Measurements from ENCODE around the gene VPS52.
A peak's percentile ranks its signal among the peaks of the same experiment; 100 is the strongest.
"Not testable (repeated sequence)": the region's sequence is repeated elsewhere in the genome, so short reads cannot be mapped to it uniquely, and the experiment has no call there.

The VPS52 gene

DNA sequence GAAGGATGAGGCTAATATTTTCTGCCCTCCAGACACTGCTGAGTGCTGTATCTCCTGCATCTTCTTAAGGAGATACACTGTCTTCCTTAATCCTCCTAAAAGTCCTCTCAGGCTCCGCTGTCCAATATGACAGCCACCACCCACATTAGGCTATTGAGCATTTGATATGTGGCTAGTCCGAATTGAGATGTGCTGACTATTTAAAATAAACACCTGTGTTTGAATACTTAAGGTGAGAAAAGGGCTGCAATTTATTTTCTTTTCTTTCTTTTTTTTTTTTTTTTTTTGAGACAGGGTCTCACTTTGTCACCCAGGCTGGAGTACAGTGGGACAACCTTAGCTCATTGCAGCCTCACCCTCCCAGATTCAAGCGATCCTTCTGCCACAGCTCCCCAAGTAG, 30.2 kb upstream of the VPS52 start:
- no peak for DNase-seq (ENCODE audit: low spot score)

DNA sequence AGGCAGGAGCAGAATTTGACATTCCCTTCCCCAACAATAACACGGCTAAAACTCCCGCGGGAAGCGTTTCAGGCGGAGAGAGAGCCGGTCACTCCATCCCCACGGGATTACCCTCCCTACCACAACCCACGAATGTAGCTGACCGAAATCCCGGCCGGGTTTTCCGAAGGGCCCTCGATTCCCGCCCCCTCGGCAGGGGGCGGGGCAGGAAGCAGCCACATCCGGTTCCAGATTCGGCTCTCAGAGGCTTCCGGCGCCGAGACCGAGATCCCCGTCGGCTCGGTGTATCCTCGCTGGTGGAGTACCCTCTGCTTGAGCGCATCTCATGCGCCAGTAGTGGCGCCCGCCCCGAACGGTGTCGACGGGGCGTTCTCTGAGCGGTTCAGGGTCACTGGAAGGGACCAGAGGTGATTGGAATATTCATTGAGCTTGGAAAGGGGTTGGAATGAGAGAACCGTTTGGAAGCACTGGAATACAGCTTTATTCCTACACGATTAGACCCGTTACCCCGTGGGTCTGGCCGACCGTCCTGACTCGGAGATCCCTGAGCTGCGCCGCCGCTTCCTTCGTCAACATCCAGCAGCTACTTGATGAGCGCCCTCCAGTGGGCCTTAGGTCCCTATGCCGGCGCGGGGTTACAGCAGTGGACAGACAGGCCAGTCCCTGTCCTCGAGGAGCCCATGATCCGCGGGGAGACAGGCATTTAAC, 27.7 kb upstream of the VPS52 start:
- DNase-seq (ENCODE audit: low spot score), result peak; percentile 95

DNA sequence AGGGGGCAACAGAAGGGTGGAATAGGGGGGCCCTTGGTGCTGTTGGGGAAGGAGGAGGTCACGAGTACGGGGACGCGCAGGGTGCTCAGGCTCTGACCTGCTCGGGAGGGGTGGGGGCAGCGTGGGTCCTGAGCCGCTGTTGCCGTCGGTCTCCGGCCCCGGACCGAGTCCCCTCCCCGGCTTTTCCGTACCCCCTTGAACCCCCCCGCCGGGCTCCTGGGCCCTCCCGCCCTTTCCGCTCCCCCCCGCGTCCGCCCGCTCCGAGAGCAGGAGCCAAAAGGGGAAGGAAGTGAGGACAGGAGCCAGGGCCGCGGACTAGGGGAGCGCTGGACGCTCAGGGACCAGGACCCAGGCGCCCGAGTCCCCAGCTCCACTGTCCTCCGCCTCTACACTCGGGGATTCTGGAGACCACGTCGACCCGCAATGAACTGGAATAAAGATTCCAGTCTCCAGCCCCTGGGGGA, 27.1 kb upstream of the VPS52 start, which contains the start of gene RGL2:
TSS of gene RGL2 (minus strand) at position 170 of the 464 bp plus-strand sequence. CDS start 332 bp downstream, outside the sequence.
- DNase-seq (ENCODE audit: low spot score), result peak; percentile 68

GRCh38 chr6:33297956-33298772, 26.5 kb upstream of the VPS52 start:
- DNase-seq (ENCODE audit: low spot score), result peak; percentile 89

- DNase-seq (ENCODE audit: low spot score), result no peak
These were observed 25.8 kb upstream of the VPS52 start for GRCh38 chr6:33297406-33297955.

DNA sequence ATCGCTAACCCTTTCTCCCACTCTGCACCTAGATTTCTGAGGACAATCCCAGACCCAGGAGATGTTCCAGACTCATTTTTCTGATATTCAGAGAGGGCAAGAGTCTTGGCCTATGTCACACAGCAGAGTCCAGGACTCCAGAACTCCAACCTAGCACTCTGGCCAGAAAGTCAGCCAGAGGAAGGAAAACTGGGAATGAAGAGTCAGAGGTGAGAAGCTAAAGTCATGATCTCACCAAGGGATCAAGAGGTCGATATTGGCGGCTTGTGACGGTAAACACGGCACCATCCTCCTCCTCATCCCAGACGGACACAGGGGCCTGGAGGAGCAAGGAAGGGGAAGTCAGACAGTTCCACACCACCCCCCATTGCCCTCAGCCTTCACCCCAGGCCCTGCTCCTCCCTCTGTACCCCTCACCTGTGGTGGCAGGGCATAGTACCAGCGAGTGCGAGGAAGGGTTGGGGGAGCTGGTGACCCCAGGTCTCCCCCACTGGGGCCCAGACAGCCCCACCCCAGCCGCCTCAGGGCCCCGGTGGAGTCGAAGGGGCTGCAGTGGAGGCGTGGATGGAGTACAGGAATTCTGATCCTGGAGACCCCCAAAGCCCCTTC, 25.2 kb upstream of the VPS52 start:
- DNase-seq (ENCODE audit: low spot score), result no peak

GRCh38 chr6:33295621-33296369, 24.1 kb upstream of the VPS52 start:
- DNase-seq (ENCODE audit: low spot score), result no peak

GRCh38 chr6:33294086-33294823, 22.6 kb upstream of the VPS52 start:
- no peak for DNase-seq (ENCODE audit: low spot score)

GRCh38 chr6:33292996-33293682, 21.5 kb upstream of the VPS52 start:
- no peak for DNase-seq (ENCODE audit: low spot score)

GRCh38 chr6:33290459-33290858, 18.8 kb upstream of the VPS52 start:
- no peak for DNase-seq (ENCODE audit: low spot score)

- DNase-seq (ENCODE audit: low spot score), result no peak
These were observed 18.2 kb upstream of the VPS52 start for GRCh38 chr6:33289784-33290315.

DNA sequence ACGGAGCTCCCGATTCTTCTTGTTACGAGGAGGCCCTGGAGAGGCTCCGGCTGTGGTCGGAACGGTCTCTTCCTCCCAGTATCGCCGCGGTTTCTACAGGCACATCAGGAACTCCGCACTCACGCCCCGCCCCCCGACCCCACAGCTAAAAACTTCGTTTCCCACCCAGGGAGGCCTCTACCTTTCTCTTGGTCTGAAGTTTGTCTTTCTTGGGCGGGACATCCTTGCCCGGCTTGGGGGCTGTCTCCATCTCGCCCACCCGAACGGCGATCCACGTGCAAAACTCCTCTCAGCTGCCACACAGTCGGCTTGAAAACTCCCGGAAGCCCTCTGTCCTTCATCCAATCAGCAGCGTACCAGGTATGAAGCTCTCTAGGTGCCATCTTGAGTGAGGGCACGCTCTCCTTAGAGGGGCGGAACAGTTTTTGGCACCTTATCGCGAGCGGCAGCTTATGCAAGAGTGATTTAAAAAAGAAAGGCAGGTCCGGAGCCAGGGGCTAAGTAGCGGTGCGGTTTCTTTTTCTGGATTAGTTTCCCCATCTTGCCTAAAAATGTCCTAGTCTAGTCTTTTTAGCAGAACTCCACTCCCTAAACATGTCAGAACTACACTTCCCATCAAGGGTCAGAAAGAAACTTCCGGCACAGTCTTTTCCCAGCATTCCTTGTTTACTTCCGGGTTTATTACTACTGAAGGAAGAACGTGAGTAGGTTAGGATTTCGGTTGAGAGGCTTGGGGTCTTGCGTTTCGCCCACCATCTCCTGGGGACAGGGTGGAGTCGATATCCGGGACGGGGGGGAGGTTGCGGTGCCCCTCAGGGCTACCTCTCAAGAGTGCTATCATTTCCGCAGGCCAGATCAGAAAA, 17.5 kb upstream of the VPS52 start, which contains the start of the genes PFDN6 and WDR46:
TSS of gene PFDN6 (plus strand) at position 681 of the 863 bp plus-strand sequence. CDS start 256 bp downstream, outside the sequence.
TSS of gene WDR46 (minus strand) at position 319 of the 863 bp plus-strand sequence. CDS start at position 250, 69 bp downstream.
- peak; percentile 94 for DNase-seq (ENCODE audit: low spot score)

- DNase-seq (ENCODE audit: low spot score), result no peak
These were observed 16.7 kb upstream of the VPS52 start for GRCh38 chr6:33288141-33288920.

GRCh38 chr6:33286946-33287914, 15.6 kb upstream of the VPS52 start:
- DNase-seq (ENCODE audit: low spot score), result no peak

DNA sequence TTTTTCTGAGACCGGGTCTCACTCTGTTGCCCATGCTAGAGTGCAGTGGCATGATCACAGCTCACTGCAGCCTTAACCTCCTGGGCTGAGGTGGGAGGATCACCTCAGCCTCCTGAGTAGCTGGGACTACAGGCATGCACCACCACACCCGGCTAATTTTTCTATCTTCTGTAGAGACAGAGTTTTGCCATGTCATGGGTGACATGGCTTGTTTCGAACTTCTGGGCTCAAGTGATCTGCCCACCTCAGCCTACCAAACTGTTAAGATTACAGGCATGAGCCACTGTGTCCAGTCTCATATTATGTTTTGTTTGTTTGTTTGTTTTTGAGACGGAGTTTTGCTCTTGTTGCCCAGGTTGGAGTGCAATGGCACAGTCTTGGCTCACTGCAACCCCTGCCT, 13.5 kb upstream of the VPS52 start:
- not testable (repeated sequence) for DNase-seq (ENCODE audit: low spot score)

DNA sequence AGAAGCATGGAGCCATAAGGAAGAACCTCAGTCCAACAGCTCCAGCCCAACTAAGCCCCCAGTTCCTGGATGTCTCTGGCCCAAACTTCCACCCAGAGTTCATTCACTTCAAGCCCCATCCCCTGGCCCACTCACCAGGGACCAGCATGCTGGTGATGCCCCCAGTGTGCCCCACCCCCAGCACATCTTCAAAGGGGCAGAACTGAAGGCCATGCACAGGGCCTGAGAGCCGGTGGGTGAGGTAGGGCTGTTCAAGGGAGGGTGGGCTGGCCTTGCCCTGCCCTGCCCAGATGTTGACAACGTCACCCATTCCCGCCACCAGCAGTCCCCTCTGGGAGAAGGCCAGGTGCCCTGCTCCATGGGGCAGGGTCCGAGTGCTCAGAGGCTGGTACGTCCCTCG, 8.9 kb upstream of the VPS52 start:
- DNase-seq (ENCODE audit: low spot score), result no peak

Measured in RKO (cell line).